Frontal cortex (tissue), 4 donors: ENCODE data around the gene VRK2. TPM values are rescaled to one million over a fixed set of nuclear protein-coding genes. Genes with fewer than 3 reads are reported as not detected.
"Not testable (repeated sequence)": the region's sequence is repeated elsewhere in the genome, so short reads cannot be mapped to it uniquely, and the experiment has no call there.

ENCODE experiments used
- DNase-seq, 2 donors: peaks; one replicate each; pipeline ENCODE4 v3.0.0; 2012; ENCODE audit warnings: low spot score in 2 of 2
- FAIRE-seq: peaks from 2 replicates; lab custom pipeline; 2012; peaks lifted over from hg19 to GRCh38; lab: Jason Lieb, UNC
- total RNA-seq: library from RNA; depleted of rRNA; stranded (reverse); fragments of >200 nt; gene quantifications from one replicate; pipeline ENCODE4 v1.2.3, GENCODE V29; 2014
- donor health status: control.
- donor health status: control.
- donor health status: control.

The VRK2 gene
- total RNA-seq, 1 donor from 2014 or later, result 6.1 TPM

DNA sequence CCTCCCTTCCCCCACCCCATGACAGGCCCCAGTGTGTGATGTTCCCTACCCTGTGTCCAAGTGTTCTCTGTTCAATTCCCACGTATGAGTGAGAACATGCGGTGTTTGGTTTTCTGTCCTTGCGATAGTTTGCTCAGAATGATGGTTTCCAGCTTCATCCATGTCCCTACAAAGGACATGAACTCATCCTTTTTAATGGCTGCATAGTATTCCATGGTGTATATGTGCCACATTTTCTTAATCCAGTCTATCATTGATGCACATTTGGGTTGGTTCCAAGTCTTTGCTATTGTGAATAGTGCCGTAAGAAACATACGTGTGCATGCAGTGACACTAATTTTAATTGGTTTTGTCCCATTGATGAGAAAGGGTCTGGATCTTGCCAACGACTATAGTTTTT is 99.2 kb downstream of the VRK2 start:
- not testable (repeated sequence) for FAIRE-seq

DNA sequence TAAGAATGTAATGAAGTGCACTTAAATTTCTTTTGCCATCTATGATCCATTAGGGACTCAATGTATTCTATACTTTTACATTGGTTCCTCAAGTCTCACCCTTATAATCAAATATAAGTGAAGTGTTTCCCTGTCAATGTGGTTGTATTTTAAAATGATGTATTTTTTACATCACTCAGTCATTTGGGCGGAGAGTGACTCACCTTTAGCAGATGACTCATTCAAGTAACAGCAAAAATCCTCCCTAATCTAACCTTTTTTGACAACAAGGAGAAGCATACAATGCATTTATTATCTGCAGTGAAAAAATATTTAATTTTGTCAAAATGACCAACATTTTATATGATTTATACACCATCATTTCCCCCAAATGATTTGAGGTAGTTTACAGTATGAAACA is 100.1 kb downstream of the VRK2 start:
- FAIRE-seq, result no peak
- DNase-seq, result no peak

More for the DNA sequence above, 99.2 kb downstream of the VRK2 start:
- not testable (repeated sequence) for DNase-seq

DNA sequence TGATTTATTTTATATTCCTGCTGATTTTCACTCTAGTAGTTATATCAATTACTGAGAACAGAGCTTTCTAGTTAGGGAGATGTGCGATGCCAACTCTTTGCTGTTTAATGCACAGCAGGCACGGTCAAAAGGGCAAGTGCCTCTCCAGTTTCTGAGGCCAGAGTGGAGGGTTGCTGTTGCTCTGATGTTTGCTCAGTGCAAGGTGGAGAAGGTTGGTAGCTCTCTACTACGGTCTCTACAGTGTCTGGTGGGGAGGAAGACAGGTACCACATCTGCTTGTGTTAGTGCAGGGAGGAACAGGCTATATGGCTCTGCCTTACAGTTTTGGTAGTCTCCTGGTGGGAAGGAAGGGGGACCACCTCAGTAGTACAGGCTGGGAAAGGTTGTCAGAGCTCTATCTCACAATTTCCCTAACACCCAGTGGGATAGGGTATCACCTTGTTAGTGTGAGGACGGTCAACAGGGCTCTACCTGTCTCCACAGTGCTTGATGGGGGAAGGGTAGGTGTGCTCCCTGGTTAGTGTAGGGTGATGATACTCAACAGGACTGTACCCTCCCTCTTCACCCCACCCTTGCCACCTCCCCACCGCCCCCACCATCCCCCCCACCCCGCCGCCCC is 108.7 kb downstream of the VRK2 start:
- DNase-seq (no peak), FAIRE-seq (no peak)

DNA sequence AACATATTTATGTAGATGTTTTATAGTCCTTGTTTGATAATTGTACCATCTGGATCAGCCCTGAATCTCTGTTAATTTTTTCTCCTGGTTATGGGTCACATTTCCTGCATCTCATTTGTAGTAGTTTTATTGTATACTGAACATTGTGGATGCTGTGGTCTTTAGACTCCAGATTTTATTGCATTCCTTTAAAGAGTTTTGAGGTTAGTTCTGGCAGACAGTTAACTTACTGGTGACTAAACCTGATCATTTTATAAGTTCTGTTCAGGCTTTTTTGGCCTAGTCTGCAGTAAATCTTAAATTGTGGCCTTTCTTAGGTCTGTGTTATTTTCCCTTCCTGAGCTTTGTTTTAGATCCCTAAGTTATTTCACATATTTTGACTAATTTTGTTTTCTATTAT is 110.2 kb downstream of the VRK2 start:
- no peak for DNase-seq
- no peak for FAIRE-seq

DNA sequence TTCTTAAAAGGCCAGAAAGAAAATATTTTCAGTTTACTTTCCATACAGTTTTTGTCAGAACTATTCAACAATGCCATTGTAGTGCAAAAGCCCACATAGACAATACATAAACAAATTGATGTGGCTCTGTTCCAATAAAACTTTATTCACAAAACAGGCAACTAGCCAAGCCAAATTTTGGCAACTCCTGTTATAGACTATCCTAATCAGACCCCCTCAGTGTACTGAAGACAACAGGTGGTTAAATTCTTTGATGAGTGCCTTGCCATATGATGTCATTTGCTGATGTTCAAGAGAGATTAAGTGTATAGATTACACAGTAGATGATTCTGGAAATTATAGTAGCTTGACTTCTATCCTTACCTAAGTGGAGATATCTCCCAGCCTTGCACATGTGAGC is 111.1 kb downstream of the VRK2 start:
- DNase-seq (no peak), FAIRE-seq (no peak)

DNA sequence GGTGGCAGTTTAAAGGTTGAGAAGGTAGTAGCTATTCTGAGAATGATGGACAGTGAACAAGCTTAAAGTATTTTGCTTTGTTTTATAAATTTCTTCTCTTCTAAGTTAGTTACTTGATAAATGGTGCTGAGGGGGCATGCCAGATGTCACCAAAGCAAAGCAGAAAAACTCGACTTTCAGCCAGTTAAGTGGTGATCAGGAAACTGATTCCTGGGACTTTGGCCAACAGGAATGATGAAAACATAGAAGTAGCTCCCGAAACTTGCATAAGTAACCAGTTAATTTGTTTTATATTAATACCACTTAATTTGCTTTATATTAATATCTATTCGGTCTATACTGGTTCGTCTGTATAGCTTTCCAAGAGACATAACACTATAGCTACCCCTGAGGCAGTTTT is 111.9 kb downstream of the VRK2 start:
- FAIRE-seq (no peak), DNase-seq (no peak)

DNA sequence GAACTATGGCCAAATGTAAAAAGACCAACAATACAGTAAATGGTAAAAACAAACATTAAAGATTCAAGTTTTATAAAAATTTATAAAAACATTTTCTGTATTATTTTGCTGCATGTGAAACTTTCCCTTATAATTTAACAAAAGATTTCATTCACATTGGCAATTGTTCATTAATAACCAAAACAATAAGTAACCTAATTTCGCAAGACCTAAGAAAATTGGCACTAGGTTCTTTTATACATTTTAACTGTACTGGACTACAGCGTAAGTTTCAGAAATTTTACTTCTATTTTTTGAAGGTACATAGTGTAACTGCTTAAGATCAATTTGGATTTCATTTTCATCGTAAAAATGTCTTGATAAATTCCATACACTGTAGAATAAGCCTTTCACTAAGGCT is 117.3 kb downstream of the VRK2 start:
- FAIRE-seq, result no peak
- no peak for DNase-seq

DNA sequence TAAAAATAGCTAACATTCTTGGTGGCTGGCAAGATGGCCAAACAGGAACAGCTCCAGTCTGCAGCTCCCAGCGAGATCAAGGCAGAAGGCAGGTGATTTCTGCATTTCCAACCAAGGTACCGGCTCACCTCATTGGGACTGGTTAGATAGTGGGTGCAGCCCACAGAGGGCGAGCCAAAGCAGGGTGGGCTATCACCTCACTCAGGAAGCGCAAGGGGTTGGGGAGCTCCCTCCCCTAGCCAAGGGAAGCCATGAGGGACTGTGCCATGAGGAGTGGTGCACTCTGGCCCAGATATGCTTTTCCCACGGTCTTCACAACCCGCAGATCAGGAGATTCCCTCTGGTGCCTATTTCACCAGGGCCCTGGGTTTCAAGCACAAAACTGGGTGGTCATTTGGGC is 121.5 kb downstream of the VRK2 start:
- not testable (repeated sequence) for FAIRE-seq, DNase-seq

DNA sequence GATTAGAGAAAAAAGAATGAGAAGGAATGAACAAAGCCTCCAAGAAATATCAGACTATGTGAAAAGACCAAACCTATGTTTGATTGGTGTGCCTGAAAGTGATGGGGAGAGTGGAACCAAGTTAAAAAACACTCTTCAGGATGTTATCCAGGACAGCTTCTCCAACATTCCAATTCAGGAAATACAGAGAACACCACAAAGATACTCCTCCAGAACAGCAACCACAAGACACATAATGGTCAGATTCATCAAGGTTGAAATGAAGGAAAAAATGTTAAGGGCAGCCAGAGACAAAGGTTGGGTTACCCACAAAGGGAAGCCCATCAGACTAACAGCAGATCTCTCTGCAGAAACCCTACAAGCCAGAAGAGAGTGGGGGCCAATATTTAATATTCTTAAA is 123.2 kb downstream of the VRK2 start:
- DNase-seq, FAIRE-seq: not testable (repeated sequence)

DNA sequence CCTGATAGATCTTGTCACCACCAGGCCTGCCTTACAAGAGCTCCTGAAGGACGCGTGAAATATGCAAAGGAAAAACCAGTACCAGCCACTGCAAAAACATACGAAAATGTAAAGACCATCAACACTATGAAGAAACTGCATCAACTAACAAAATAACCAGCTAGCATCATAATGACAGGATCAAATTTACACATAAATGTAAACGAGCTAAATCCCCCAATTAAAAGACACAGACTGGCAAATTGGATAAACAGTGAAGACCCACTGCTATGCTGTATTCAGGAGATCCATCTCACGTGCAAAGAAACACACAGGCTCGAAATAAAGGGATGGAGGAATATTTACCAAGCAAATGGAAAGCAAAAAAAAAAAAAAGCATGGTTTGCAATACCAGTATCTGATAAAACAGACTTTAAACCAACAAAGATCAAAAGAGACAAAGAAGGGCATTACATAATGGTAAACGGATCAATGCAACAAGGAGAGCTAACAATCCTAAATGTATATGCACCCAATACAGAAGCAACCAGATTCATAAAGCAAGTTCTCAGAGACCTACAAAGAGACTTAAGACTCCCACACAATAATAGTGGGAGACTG is 123.8 kb downstream of the VRK2 start:
- not testable (repeated sequence) for FAIRE-seq, DNase-seq

DNA sequence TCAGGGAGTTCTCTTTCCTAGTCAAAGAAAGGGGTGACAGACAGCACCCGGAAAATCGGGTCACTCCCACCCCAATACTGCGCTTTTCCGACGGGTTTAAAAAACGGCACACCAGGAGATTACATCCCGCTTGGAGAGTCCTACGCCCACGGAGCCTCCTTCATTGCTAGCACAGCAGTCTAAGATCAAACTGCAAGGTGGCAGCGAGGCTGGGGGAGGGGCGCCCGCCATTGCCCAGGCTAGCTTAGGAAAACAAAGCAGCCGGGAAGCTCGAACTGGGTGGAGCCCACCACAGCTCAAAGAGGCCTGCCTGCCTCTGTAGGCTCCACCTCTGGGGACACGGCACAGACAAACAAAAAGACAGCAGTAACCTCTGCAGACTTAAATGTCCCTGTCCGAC is 125.2 kb downstream of the VRK2 start:
- FAIRE-seq, DNase-seq: not testable (repeated sequence)

DNA sequence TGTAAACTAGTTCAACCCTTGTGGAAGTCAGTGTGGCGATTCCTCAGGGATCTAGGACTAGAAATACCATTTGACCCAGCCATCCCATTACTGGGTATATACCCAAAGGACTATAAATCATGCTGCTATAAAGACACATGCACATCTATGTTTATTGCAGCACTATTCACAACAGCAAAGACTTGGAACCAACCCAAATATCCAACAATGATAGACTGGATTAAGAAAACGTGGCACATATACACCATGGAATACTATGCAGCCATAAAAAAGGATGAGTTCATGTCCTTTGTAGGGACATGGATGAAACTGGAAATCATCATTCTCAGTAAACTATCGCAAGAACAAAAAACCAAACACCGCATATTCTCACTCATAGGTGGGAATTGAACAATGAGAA is 130.6 kb downstream of the VRK2 start:
- not testable (repeated sequence) for DNase-seq, FAIRE-seq

DNA sequence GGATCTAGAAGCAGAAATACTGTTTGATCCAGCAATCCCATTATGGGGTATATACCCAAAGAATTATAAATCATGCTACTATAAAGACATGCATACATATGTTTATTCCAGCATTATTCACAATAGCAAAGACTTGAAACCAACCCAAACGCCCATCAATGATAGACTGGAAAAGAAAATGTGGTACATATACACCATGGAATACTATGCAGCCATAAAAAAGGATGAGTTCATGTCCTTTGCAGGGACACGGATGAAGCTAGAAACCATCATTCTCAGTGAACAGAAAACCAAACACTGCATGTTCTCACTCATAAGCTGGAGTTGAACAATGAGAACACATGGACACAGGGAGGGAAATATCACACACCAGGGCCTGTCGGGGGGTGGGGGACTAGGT is 133.6 kb downstream of the VRK2 start:
- DNase-seq, FAIRE-seq: not testable (repeated sequence)

DNA sequence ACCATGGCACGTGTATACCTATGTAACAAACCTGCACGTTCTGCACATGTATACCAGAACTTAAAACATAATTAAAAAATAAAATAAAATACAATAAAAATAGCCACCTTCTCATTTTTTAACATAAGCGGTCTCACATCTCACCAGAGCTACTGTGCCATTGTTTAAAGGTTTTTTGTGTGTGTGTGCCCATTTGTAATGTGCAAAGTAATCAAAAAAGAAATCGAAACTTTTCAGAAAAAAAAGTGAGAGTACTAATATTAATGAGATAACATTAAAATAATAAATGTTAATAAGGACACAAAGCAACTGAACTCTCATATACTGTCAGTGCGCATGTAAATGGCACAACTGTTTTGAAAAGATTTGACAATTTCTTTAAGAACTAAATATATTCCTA is 134.0 kb downstream of the VRK2 start:
- DNase-seq (no peak), FAIRE-seq (no peak)

DNA sequence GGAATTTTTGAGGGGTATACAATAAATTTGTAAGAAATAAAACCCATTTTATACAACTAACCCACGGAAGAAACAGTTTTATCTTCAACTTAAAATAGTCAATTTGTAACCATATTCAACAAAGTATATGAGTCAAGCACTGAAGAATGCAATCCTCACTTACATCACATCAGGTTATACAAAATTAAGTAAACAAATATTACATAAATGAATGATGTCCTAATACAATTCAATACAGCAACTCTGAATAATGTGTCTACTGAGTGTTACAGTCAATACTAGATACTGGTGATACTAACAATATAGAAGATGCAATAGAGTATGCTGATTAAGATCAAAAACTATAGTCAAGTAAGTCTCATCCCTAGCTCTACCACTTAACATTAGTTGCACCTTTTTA is 135.9 kb downstream of the VRK2 start:
- FAIRE-seq, result no peak
- no peak for DNase-seq

DNA sequence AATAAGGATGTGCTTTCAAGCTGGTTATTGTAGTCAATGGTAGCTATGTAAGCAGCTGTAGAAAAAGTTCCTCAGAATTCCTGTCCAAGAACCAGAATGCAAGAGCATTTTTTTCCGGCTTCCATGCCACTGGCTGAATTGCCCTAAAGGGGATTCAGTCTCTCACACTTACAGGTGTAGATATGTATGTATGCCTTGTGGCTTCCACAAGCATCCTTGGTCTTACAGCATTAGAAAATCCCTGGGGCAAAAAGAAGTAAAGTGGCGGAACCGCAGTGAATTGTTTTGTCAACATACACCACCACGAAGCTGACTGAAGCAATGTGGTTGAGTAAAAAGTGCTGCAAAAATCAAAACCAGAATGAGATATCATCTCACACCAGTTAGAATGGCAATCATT is 139.9 kb downstream of the VRK2 start:
- FAIRE-seq (no peak), DNase-seq (no peak)

DNA sequence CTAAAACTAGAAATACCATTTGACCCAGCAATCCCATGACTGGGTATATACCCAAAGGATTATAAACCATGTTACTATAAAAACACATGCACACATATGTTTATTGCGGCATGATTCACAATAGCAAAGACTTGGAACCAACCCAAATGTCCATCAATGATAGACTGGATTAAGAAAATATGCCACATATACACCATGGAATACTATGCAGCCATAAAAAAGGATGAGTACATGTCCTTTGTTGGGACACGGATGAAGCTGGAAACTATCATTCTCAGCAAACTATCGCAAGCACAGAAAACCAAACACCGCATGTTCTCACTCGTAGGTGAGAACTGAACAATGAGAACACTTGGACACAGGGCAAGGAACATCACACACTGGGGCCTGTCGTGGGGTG is 140.4 kb downstream of the VRK2 start:
- not testable (repeated sequence) for FAIRE-seq, DNase-seq

DNA sequence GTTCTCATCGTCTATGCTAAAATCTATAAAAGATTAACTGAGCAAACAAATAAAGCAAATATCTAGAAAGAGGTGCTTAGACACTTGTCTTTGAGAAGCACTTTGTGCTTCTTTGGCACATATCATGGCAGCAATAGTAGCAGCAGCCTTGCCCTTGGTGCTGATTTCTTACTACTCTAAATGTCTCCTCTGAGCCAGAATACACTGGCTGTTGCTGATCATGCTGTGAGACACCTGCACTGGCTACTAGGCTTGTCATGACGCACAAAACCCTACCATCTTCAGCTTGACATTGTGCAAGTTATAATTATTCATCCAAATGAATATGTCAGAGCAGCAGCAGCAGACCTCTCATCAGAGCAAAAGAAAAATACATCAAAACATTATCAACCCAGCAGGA is 147.9 kb downstream of the VRK2 start:
- no peak for DNase-seq
- no peak for FAIRE-seq

DNA sequence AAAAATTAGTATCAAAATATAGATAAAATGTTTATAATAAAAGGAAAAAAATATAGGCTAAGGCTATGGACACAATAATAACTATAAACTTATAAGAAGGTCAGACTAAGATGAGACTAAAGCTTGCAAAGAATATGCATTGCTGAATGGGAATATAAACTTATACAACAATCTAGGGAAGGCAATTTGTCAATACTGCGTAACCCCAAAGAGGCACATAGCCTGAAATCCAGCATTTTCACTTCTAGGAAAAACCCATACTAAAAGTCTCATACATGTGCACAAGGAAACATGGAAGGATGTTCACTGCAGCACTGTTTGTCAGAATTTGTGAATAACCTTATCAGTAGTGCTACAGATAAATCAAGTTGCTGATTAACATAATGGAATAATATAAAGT is 149.1 kb downstream of the VRK2 start:
- DNase-seq (no peak), FAIRE-seq (no peak)

DNA sequence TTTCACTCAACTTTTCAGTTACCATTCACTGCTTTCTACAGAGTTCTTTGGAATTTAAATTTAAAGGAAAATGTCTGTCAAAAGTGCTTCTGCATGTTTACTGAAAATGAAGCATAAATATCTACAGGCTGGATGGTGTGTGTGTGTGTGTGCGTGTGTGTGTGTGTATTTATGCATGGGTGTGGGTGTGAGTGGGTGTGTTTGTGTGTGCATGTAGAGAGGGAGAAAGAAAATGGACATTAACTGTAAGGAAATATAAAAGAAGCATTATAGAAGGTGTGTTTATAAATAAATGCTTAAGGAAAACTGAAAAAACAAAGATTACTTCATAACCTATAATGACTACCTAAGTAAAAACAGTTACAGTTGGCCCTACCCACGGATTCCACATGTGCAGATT is 151.3 kb downstream of the VRK2 start:
- DNase-seq, result no peak
- FAIRE-seq, result no peak

DNA sequence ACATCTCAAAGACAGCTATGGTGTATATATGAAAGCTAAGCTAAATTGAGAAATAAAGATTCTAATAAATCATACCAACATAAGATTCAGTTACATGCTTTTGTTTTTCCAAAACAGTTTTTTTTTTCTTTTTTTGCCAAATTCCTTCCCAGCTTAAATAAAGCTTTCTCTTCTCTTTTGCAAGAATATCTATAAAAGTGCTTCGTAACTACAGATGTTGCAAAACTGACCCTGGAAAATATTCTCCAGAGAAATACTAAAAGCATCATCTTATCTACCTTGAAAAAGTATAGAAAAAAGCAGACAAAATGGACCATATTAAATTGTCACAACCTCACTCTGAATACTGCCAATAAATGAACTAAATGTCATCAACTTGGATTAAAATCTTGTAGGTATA is 155.8 kb downstream of the VRK2 start:
- FAIRE-seq, result no peak
- no peak for DNase-seq

DNA sequence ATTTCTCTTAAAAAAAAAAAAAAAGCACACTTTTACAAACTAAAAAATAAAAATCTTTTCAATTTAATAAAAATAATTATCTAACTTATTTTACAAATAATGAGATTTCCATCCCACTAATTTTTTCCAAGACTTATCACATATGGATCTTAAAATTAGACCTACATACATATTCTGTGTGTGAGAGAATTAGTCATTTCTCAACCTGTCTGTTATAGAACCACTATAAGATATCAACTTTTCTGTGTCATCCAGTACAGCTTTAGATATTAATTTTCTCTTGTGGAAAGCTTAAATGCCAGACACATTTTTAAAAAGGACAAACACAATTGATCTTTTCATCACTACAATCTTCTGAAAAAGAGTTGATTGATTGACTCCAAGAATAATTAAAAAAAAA is 156.4 kb downstream of the VRK2 start:
- FAIRE-seq, result peak; percentile 83
- no peak for DNase-seq
